OCI-LY7 (cell line): Measurements from ENCODE around the gene GLO1.

Experiments
- EZH2phosphoT487 ChIP-seq: fragments of 200-600 bp; sonication (generic); IDR thresholded peaks from 2 replicates; pipeline ENCODE4 v1.6.1; 2018; ENCODE audit warnings: low read depth, borderline replicate concordance, mild to moderate bottlenecking, mixed run types, antibody characterized with exemption, low read length, moderate library complexity, mixed read lengths
- TF ChIP-seq, protein P1 (sequence below): fragments of 200-600 bp; sonication (generic); conservative IDR thresholded peaks from 2 replicates; pipeline ENCODE4 v1.5.1; 2014; ENCODE audit warnings: mild to moderate bottlenecking, antibody characterized with exemption, low read length, moderate library complexity, mixed read lengths

DNA sequence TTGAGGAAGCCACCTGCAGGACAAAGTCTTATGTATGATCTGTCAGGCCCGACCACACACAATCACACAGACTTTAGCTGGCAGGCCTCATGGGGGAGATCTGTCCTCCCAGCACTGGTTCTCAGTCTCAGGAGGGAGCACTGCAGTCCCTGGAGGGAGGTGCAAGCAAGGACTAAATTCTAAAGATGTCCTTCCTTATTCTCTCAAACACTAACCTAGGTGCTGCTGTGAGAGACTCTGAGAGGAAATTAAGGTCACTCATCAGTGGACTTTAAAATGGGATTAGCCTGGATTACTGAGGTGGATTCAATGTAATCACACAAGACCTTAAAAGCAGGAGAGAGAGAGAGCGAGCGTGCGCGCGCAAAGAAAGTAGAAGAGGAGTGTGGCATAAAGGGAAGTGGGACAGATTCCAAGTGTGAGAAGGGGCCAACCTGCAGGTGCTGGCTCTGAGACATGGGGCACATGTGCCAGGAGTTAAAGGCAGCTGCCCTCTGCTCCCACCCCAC lies 14.3 kb downstream of the GLO1 start:
- TF ChIP-seq, protein P1, sequence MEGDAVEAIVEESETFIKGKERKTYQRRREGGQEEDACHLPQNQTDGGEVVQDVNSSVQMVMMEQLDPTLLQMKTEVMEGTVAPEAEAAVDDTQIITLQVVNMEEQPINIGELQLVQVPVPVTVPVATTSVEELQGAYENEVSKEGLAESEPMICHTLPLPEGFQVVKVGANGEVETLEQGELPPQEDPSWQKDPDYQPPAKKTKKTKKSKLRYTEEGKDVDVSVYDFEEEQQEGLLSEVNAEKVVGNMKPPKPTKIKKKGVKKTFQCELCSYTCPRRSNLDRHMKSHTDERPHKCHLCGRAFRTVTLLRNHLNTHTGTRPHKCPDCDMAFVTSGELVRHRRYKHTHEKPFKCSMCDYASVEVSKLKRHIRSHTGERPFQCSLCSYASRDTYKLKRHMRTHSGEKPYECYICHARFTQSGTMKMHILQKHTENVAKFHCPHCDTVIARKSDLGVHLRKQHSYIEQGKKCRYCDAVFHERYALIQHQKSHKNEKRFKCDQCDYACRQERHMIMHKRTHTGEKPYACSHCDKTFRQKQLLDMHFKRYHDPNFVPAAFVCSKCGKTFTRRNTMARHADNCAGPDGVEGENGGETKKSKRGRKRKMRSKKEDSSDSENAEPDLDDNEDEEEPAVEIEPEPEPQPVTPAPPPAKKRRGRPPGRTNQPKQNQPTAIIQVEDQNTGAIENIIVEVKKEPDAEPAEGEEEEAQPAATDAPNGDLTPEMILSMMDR = no peak
- TF ChIP-seq EZH2phosphoT487 = no peak
